Neuronal stem cell (in vitro differentiated cells): ENCODE data around the gene TIGD4.

Source experiments
- DNase-seq: peaks from one replicate; pipeline ENCODE4 v3.0.0-alpha.2; 2013; ENCODE audit warnings: low spot score
- H2AFZ ChIP-seq: one replicate; pipeline ENCODE4 v1.6.1; 2013; ENCODE audit warnings: mild to moderate bottlenecking, low read length, inconsistent platforms
- H2AK5ac ChIP-seq: 2 replicates; pipeline ENCODE4 v1.6.1; 2013; ENCODE audit warnings: low read depth, mild to moderate bottlenecking, inconsistent platforms, low read length, moderate library complexity, mixed read lengths
- H2BK120ac ChIP-seq: 2 replicates; pipeline ENCODE4 v1.6.1; 2013; ENCODE audit warnings: low read depth, mild to moderate bottlenecking, inconsistent platforms, low read length, moderate library complexity, mixed read lengths
- H2BK12ac ChIP-seq: one replicate; pipeline ENCODE4 v1.6.1; 2013; ENCODE audit warnings: low read length, inconsistent platforms
- H2BK15ac ChIP-seq: 2 replicates; pipeline ENCODE4 v1.6.1; 2013; ENCODE audit warnings: mild to moderate bottlenecking, low read length, inconsistent platforms, mixed read lengths
- H2BK5ac ChIP-seq: one replicate; pipeline ENCODE4 v1.6.1; 2013; ENCODE audit warnings: inconsistent platforms, mild to moderate bottlenecking, low read length, moderate library complexity
- H3K14ac ChIP-seq: one replicate; pipeline ENCODE4 v1.6.1; 2013; ENCODE audit warnings: low read length, inconsistent platforms
- H3K18ac ChIP-seq: 2 replicates; pipeline ENCODE4 v1.6.1; 2013; ENCODE audit warnings: low read length, inconsistent platforms
- H3K23ac ChIP-seq: 2 replicates; pipeline ENCODE4 v1.6.1; 2013; ENCODE audit warnings: low read depth, mild to moderate bottlenecking, mixed read lengths, low read length, inconsistent platforms; ENCODE audit not compliant: poor library complexity
- H3K27ac ChIP-seq: replicated peaks from 3 replicates; pipeline ENCODE4 v1.5.1; 2013; ENCODE audit warnings: low read length, inconsistent platforms
- H3K27me3 ChIP-seq, 3 experiments: 2 replicates each; pipeline ENCODE4 v1.6.1; 2013; ENCODE audit warnings: low read length in 3 of 3, mild to moderate bottlenecking in 2 of 3, inconsistent platforms in 1 of 3, low read depth in 1 of 3, mixed read lengths in 1 of 3, moderate library complexity in 1 of 3; ENCODE audit not compliant: control insufficient read depth in 3 of 3, insufficient read depth in 3 of 3
- H3K36me3 ChIP-seq, 2 donors: replicated peaks in 1 of 2; 2 replicates each; pipeline ENCODE4 v1.6.1; 2013; ENCODE audit warnings: low read length in 2 of 2; ENCODE audit not compliant: control insufficient read depth in 2 of 2, insufficient read depth in 2 of 2
- H3K4ac ChIP-seq: 2 replicates; pipeline ENCODE4 v1.6.1; 2013; ENCODE audit warnings: inconsistent platforms, mild to moderate bottlenecking, low read length, moderate library complexity
- H3K4me1 ChIP-seq, 2 donors: 1 replicate in 1 of 2; 2 replicates in 1 of 2; pipeline ENCODE4 v1.6.1; 2013; ENCODE audit warnings: low read length in 2 of 2, low read depth in 1 of 2; ENCODE audit not compliant: control insufficient read depth in 2 of 2, insufficient read depth in 1 of 2
- H3K4me2 ChIP-seq: one replicate; pipeline ENCODE4 v1.6.1; 2013; ENCODE audit warnings: mild to moderate bottlenecking, low read length, inconsistent platforms; ENCODE audit not compliant: insufficient read depth, poor library complexity, severe bottlenecking
- H3K4me3 ChIP-seq, 2 donors: 2 replicates each; pipeline ENCODE4 v1.5.1; 2013; ENCODE audit warnings: low read length in 2 of 2, mild to moderate bottlenecking in 2 of 2, inconsistent platforms in 1 of 2, moderate library complexity in 1 of 2
- H3K79me1 ChIP-seq: one replicate; pipeline ENCODE4 v1.6.1; 2013; ENCODE audit warnings: low read depth, mild to moderate bottlenecking, inconsistent platforms, low read length, moderate library complexity
- H3K9ac ChIP-seq: one replicate; pipeline ENCODE4 v1.6.1; 2013; ENCODE audit warnings: mild to moderate bottlenecking, low read depth, low read length, inconsistent platforms; ENCODE audit not compliant: poor library complexity
- H3K9me3 ChIP-seq, 2 donors: replicated peaks in 1 of 2; 2 replicates each; pipeline versions ENCODE3 to v1.6.1; 2013; ENCODE audit warnings: low read length in 2 of 2, mild to moderate bottlenecking in 2 of 2, inconsistent platforms in 1 of 2, low read depth in 1 of 2, mixed read lengths in 1 of 2, moderate library complexity in 1 of 2; ENCODE audit not compliant: control insufficient read depth in 2 of 2, insufficient read depth in 1 of 2
- H4K8ac ChIP-seq: one replicate; pipeline ENCODE4 v1.6.1; 2013; ENCODE audit warnings: low read depth, mild to moderate bottlenecking, inconsistent platforms, low read length, moderate library complexity
- H4K91ac ChIP-seq: one replicate; pipeline ENCODE4 v1.6.1; 2013; ENCODE audit warnings: low read length, low read depth, mild to moderate bottlenecking, inconsistent platforms; ENCODE audit not compliant: poor library complexity
- WGBS, 2 donors: extraction: QIAGEN DNeasy Blood & Tissue Kit; methylation state at CpG; one replicate each; pipeline ENCODE4 v1.1.7; 2013; ENCODE audit warnings: missing lambda C conversion rate in 2 of 2, mixed read lengths in 1 of 2; ENCODE audit not compliant: insufficient read length in 2 of 2, insufficient replicate concordance in 1 of 2; ENCODE audit errors: extremely low coverage in 2 of 2; 5-methylcytosine and 5-hydroxymethylcytosine counted together

Gene TIGD4

DNA sequence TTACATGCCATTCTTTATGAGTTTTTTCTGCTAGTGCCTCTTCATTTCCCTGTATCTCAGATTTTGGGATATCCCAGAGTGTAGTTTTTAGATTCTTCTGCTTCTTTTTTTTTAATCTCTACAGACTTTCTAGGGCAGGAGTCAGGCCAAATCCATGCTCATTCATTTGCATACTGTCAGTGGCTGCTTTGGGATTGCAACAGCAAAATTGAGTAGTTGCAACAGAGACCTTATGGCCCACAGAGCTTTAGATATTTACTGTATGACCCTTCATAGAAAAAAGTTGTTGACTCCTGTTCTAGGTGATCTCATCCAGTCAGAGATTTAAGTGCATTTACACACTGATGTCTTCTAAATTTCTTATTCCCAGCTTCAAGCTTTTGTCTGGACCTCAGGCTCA, 35.5 kb upstream of the TIGD4 start:
- peaks cover 22 to 53% of the 10 kb centered on the region in 2 donors for H3K9me3 ChIP-seq
- no peak overlapping the region for H4K91ac ChIP-seq
- peaks cover 13 to 44% of the 10 kb centered on the region in 2 donors for H3K36me3 ChIP-seq
- no peak overlapping the region for H3K14ac ChIP-seq
- no peak overlapping the region for H2BK12ac ChIP-seq
- H4K8ac ChIP-seq = no peak overlapping the region
- peaks cover 8% of the 10 kb centered on the region for H3K79me1 ChIP-seq
- no peak overlapping the region for H2BK120ac ChIP-seq
- no peak for DNase-seq
- H3K23ac ChIP-seq = no peak overlapping the region
- H3K9ac ChIP-seq = no peak overlapping the region
- no peak overlapping the region for H2AFZ ChIP-seq
- H3K27me3 ChIP-seq = no peaks in the 10 kb centered on the region
- H3K4me3 ChIP-seq = no peak overlapping the region
- H2BK15ac ChIP-seq = no peak overlapping the region
- no peak overlapping the region for H2BK5ac ChIP-seq
- H2AK5ac ChIP-seq = no peak overlapping the region
- H3K4me2 ChIP-seq = no peak overlapping the region
- no peak overlapping the region for H3K27ac ChIP-seq
- H3K4me1 ChIP-seq = no peaks in the 10 kb centered on the region
- no peak overlapping the region for H3K18ac ChIP-seq
- no peak overlapping the region for H3K4ac ChIP-seq

- no CpG with 5 or more reads among the region's 11 CpGs for WGBS, 2 donors
- Histone ChIP-seq H2BK5ac (no peak overlapping the region), H3K9ac (no peak overlapping the region)
Observed at GRCh38 chr4:152810715-152811287, 31.3 kb upstream of the TIGD4 start.

DNA sequence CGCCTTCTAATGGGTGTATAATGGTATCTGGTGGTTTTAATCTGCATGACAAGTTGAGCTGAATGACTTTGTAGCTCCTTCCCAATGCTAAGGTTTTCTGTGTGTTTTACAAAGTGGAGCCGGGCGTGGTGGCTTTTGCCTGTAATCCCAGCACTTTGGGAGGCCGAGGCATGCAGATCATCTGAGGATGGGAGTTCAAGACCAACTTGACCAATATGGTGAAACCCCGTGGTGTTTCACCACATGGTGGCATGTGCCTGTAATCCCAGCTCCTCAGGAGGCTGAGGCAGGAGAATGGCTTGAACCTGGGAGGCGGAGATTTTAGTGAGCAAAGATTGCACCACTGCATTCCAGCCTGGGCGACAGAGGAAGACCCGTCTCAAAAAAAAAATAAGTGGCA, 29.1 kb upstream of the TIGD4 start:
- H3K4me3 ChIP-seq = no peak overlapping the region
- no peak overlapping the region for H3K4me2 ChIP-seq
- no peak overlapping the region for H2BK15ac ChIP-seq
- no peak overlapping the region for H2BK12ac ChIP-seq
- peaks cover 4% of the 10 kb centered on the region for H3K79me1 ChIP-seq
- no peak overlapping the region for H3K9ac ChIP-seq
- H3K27me3 ChIP-seq = no peaks in the 10 kb centered on the region
- H3K36me3 ChIP-seq = peaks cover 2 to 13% of the 10 kb centered on the region in 2 donors
- no peak overlapping the region for H2BK5ac ChIP-seq
- no peak overlapping the region for H2AFZ ChIP-seq
- no peak for DNase-seq
- no CpG with 5 or more reads among the region's 8 CpGs for WGBS, 2 donors
- no peak overlapping the region for H3K14ac ChIP-seq
- H3K9me3 ChIP-seq = peaks cover 0 to 28% of the 10 kb centered on the region in 2 donors
- H3K4me1 ChIP-seq = peaks cover 0 to 2% of the 10 kb centered on the region in 2 donors
- H2AK5ac ChIP-seq = no peak overlapping the region
- H2BK120ac ChIP-seq = no peak overlapping the region
- no peak overlapping the region for H4K91ac ChIP-seq
- no peak overlapping the region for H3K4ac ChIP-seq
- H4K8ac ChIP-seq = no peak overlapping the region
- H3K18ac ChIP-seq = no peak overlapping the region
- H3K27ac ChIP-seq = no peak overlapping the region
- H3K23ac ChIP-seq = no peak overlapping the region

More at GRCh38 chr4:152810715-152811287, 31.3 kb upstream of the TIGD4 start:
- H3K4me1 ChIP-seq = peaks cover 0 to 2% of the 10 kb centered on the region in 2 donors
- no peak overlapping the region for H2AK5ac ChIP-seq
- H2BK120ac ChIP-seq = no peak overlapping the region
- H3K4ac ChIP-seq = no peak overlapping the region
- H3K36me3 ChIP-seq = peaks cover 2 to 17% of the 10 kb centered on the region in 2 donors
- peaks cover 8 to 45% of the 10 kb centered on the region in 2 donors for H3K9me3 ChIP-seq
- no peak overlapping the region for H4K8ac ChIP-seq
- no peak overlapping the region for H3K27ac ChIP-seq
- no peaks in the 10 kb centered on the region for H3K27me3 ChIP-seq
- no peak overlapping the region for H3K4me3 ChIP-seq
- no peak overlapping the region for H2BK15ac ChIP-seq
- H3K4me2 ChIP-seq = no peak overlapping the region
- H3K23ac ChIP-seq = no peak overlapping the region
- H3K18ac ChIP-seq = no peak overlapping the region
- H3K79me1 ChIP-seq = peaks cover 4% of the 10 kb centered on the region
- DNase-seq = no peak
- H2AFZ ChIP-seq = no peak overlapping the region
- H3K14ac ChIP-seq = no peak overlapping the region
- H2BK12ac ChIP-seq = no peak overlapping the region
- no peak overlapping the region for H4K91ac ChIP-seq

DNA sequence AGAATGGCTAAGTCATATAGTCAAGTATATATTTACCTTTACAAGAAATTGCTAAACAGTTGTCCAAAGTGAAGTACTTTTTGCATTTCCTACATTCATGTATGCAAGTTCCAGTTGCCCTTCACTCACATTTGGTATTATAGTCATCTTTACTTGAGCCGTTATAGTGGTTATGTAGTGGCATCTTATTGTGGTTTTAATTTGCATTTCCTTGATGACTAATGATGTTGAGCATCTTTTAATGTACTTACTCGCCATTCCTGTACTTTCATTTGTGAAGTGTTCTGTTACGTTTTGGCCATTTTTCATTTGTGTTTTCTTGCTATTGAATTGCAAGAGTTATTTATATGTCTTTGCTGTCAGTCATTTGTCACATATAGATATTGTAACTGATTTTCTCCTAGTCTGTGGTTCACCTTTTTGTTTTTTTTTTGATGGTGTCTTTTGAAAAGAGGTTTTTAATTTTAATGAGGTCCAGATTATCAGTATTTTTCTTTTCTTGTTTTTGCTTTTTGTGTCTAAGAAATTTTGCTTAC, 27.8 kb upstream of the TIGD4 start:
- Histone ChIP-seq H3K27ac (no peak overlapping the region), H3K4me1 (peaks cover 0 to 2% of the 10 kb centered on the region in 2 donors), H2BK12ac (no peak overlapping the region), H3K79me1 (peaks cover 4% of the 10 kb centered on the region), H3K4me3 (no peak overlapping the region), H4K8ac (no peak overlapping the region), H3K36me3 (peaks cover 2 to 10% of the 10 kb centered on the region in 2 donors), H2AFZ (no peak overlapping the region), H3K23ac (no peak overlapping the region), H2AK5ac (no peak overlapping the region), H3K14ac (no peak overlapping the region), H2BK15ac (no peak overlapping the region), H2BK120ac (no peak overlapping the region), H3K4me2 (no peak overlapping the region), H3K9ac (no peak overlapping the region), H3K4ac (no peak overlapping the region), H4K91ac (no peak overlapping the region), H2BK5ac (no peak overlapping the region), H3K27me3 (no peaks in the 10 kb centered on the region), H3K18ac (no peak overlapping the region), H3K9me3 (peaks cover 0 to 15% of the 10 kb centered on the region in 2 donors)
- WGBS, 2 donors = no CpG with 5 or more reads among the region's 3 CpGs
- no peak for DNase-seq
